ENCODE results near the gene LIMCH1. TPM values are rescaled to one million over a fixed set of nuclear protein-coding genes. Genes with fewer than 3 reads are reported as not detected.

LIMCH1 gene
- total RNA-seq, 1 experiment from 2014 or later = 10.4 TPM

- Histone ChIP-seq H3K79me2 (ENCODE audit: insufficient read depth, low read length) (no peaks in the 10 kb centered on the region), H3K4me1 (ENCODE audit: control insufficient read depth in 1 of 2, insufficient read depth in 2 of 2, low read length in 2 of 2) (peaks cover 0 to 6% of the 10 kb centered on the region in 2 experiments; a peak in 1 of 4 replicates), H3K27ac (ENCODE audit: low read depth, low read length) (no peak overlapping the region), H3K9me3 (ENCODE audit: control insufficient read depth in 1 of 2, insufficient read depth in 1 of 2, low read depth in 1 of 2, low read length in 2 of 2) (no peaks in the 10 kb centered on the region), H4K20me1 (ENCODE audit: insufficient read depth) (no peaks in the 10 kb centered on the region), H3K36me3 (ENCODE audit: control insufficient read depth in 1 of 2, insufficient read depth in 2 of 2, low read length in 2 of 2) (no peaks in the 10 kb centered on the region), H3K4me2 (ENCODE audit: low read length) (no peak overlapping the region), H2AFZ (ENCODE audit: low read depth, low read length, poor library complexity, severe bottlenecking) (no peak overlapping the region), H3K9ac (ENCODE audit: low read length) (no peak overlapping the region), H3K27me3 (ENCODE audit: insufficient read depth, low read length) (no peaks in the 10 kb centered on the region), H3K4me3 (replicated peaks in 1 of 2; ENCODE audit: low read depth in 1 of 2, low read length in 2 of 2) (no peak overlapping the region), H3K9me2 (ENCODE audit: insufficient read depth) (no peaks in the 10 kb centered on the region)
- ChIA-PET POLR2A (no interaction called here), RAD21 (ENCODE audit: low non-redundant PET in 1 of 2, low total read pairs in 2 of 2, uncharacterized antibody in 2 of 2, unreplicated experiment in 2 of 2) (no interaction called here), CTCF (no interaction called here)
- ATAC-seq = no peak
- TF ChIP-seq SRF (IDR thresholded peaks at IDR 0.05; ENCODE audit: low read depth) (no peak), RAD21 (IDR thresholded peaks at IDR 0.05; ENCODE audit: low read depth) (no peak)
- no TSS peak for BruUV-seq (replicated peaks)
- intact Hi-C loops (cut with micrococcal nuclease) = no loop called here
- no peak for DNase-seq (ENCODE audit: low read depth, low spot score)
Observed at GRCh38 chr4:41656572-41657520, 118.9 kb downstream of the LIMCH1 start.

- no peak overlapping the region for H3K27ac ChIP-seq (ENCODE audit: low read depth, low read length)
- RAD21 ChIA-PET (ENCODE audit: low non-redundant PET in 1 of 2, low total read pairs in 2 of 2, uncharacterized antibody in 2 of 2, unreplicated experiment in 2 of 2) = no interaction called here
- no peak overlapping the region for H3K4me2 ChIP-seq (ENCODE audit: low read length)
- H3K4me3 ChIP-seq (replicated peaks in 1 of 2; ENCODE audit: low read depth in 1 of 2, low read length in 2 of 2) = no peak overlapping the region
- POLR2A ChIA-PET = no interaction called here
- no TSS peak for BruUV-seq (replicated peaks)
- no peak for ATAC-seq
- intact Hi-C loops (cut with micrococcal nuclease) = no loop called here
- no peak overlapping the region for H2AFZ ChIP-seq (ENCODE audit: low read depth, low read length, poor library complexity, severe bottlenecking)
- H3K27me3 ChIP-seq (ENCODE audit: insufficient read depth, low read length) = no peaks in the 10 kb centered on the region
- H4K20me1 ChIP-seq (ENCODE audit: insufficient read depth) = no peaks in the 10 kb centered on the region
- peaks cover 0 to 6% of the 10 kb centered on the region in 2 experiments; a peak in 1 of 4 replicates for H3K4me1 ChIP-seq (ENCODE audit: control insufficient read depth in 1 of 2, insufficient read depth in 2 of 2, low read length in 2 of 2)
- no peak for DNase-seq (ENCODE audit: low read depth, low spot score)
- H3K9me3 ChIP-seq (ENCODE audit: control insufficient read depth in 1 of 2, insufficient read depth in 1 of 2, low read depth in 1 of 2, low read length in 2 of 2) = no peaks in the 10 kb centered on the region
- H3K9ac ChIP-seq (ENCODE audit: low read length) = no peak overlapping the region
- H3K36me3 ChIP-seq (ENCODE audit: control insufficient read depth in 1 of 2, insufficient read depth in 2 of 2, low read length in 2 of 2) = no peaks in the 10 kb centered on the region
- H3K9me2 ChIP-seq (ENCODE audit: insufficient read depth) = no peaks in the 10 kb centered on the region
- TF ChIP-seq JUND (IDR thresholded peaks at IDR 0.05) (no peak), EZH2phosphoT487 (IDR thresholded peaks at IDR 0.05; ENCODE audit: borderline replicate concordance) (no peak), EZH2 (IDR thresholded peaks at IDR 0.05) (no peak), SP1 (IDR thresholded peaks at IDR 0.05; ENCODE audit: low read depth) (no peak), FOSL1 (IDR thresholded peaks at IDR 0.05; ENCODE audit: low read depth) (no peak), CTCF (IDR thresholded peaks at IDR 0.05 in 2 of 3, conservative IDR thresholded peaks at IDR 0.05 in 1 of 3; ENCODE audit: borderline replicate concordance in 1 of 3, insufficient read depth in 1 of 3, low read depth in 2 of 3, low read length in 2 of 3) (no peak), TCF7L2 (IDR thresholded peaks at IDR 0.05; ENCODE audit: borderline replicate concordance, extremely low read depth, insufficient read depth, insufficient read length) (no peak), POLR2A (IDR thresholded peaks at IDR 0.05; ENCODE audit: borderline replicate concordance, extremely low read depth, insufficient read depth, insufficient read length) (no peak), ZFX (IDR thresholded peaks at IDR 0.05) (no peak), EGR1 (IDR thresholded peaks at IDR 0.05; ENCODE audit: low read depth) (no peak), ZNF274 (IDR thresholded peaks at IDR 0.05; ENCODE audit: low read depth, low read length) (no peak), ATF3 (IDR thresholded peaks at IDR 0.05) (no peak), MAX (IDR thresholded peaks at IDR 0.05) (no peak), SRF (IDR thresholded peaks at IDR 0.05; ENCODE audit: low read depth) (no peak)
- no peaks in the 10 kb centered on the region for H3K79me2 ChIP-seq (ENCODE audit: insufficient read depth, low read length)
- CTCF ChIA-PET = no interaction called here
Observed at GRCh38 chr4:41657561-41657960, 119.6 kb downstream of the LIMCH1 start.
